Panc1 (cell line): ENCODE results near the gene MON1A. TPM values are rescaled to one million over a fixed set of nuclear protein-coding genes. Genes with fewer than 3 reads are reported as not detected.

ENCODE experiments used
- ATAC-seq: fragments of 200-7000 bp; cut with Tn5 transposase; 2 replicates; pipeline ENCODE4 v1.9.1; 2020; ENCODE audit warnings: mild to moderate bottlenecking, moderate library complexity
- BruUV-seq: library from RNA; stranded (reverse); fragments of 400-500 nt; replicated peaks from 2 replicates; lab custom pipeline; 2021; lab: Mats Ljungman, UMichigan
- CTCF ChIA-PET: fragments of 300-600 bp; sonication (Branson Sonifier 250); formaldehyde crosslinking; loops from one replicate; lab custom pipeline; 2022; ENCODE audit warnings: antibody characterized with exemption; lab: Charles Lee
- POLR2A ChIA-PET: fragments of 300-600 bp; sonication (Branson Sonifier 250); formaldehyde crosslinking; loops from one replicate; lab custom pipeline; 2022; ENCODE audit warnings: antibody characterized with exemption; lab: Charles Lee
- DNase-seq: peaks from one replicate; pipeline ENCODE4 v3.0.0-alpha.2; 2010; ENCODE audit warnings: low read depth, low spot score
- H3K27ac ChIP-seq: 2 replicates; pipeline ENCODE4 v1.5.1; 2011; ENCODE audit warnings: mild to moderate bottlenecking, low read length, inconsistent platforms
- H3K27me3 ChIP-seq: fragments of 200-500 bp; sonication (Bioruptor generic); 2 replicates; pipeline ENCODE4 v1.6.0; 2014; ENCODE audit warnings: low read length, inconsistent platforms; ENCODE audit not compliant: control insufficient read depth, insufficient read depth
- H3K36me3 ChIP-seq: fragments of 200-500 bp; sonication (Bioruptor generic); 2 replicates; pipeline ENCODE4 v1.5.1; 2014; ENCODE audit warnings: inconsistent platforms, mild to moderate bottlenecking, low read length, moderate library complexity; ENCODE audit not compliant: control insufficient read depth, insufficient read depth
- H3K4me1 ChIP-seq: 2 replicates; pipeline ENCODE4 v1.5.1; 2011; ENCODE audit warnings: inconsistent platforms, mild to moderate bottlenecking, low read length, moderate library complexity; ENCODE audit not compliant: control insufficient read depth, insufficient read depth
- H3K4me3 ChIP-seq, 2 experiments: 2 replicates each; pipeline ENCODE4 v1.5.1; 2011 to 2012; ENCODE audit warnings: low read depth in 2 of 2, low read length in 2 of 2, mild to moderate bottlenecking in 2 of 2, inconsistent platforms in 1 of 2, moderate library complexity in 1 of 2
- H3K9me3 ChIP-seq: fragments of 200-500 bp; sonication (Bioruptor generic); 2 replicates; pipeline ENCODE4 v1.5.1; 2014; ENCODE audit warnings: low read depth, mild to moderate bottlenecking, inconsistent platforms, low read length, moderate library complexity; ENCODE audit not compliant: control insufficient read depth, insufficient read depth
- POLR2AphosphoS5 ChIP-seq: IDR thresholded peaks from 2 replicates; pipeline ENCODE4 v1.6.1; 2012; ENCODE audit warnings: mild to moderate bottlenecking, low read depth, low read length, moderate library complexity
- SIN3A ChIP-seq: IDR thresholded peaks from 2 replicates; pipeline ENCODE4 v1.6.1; 2012; ENCODE audit warnings: low read depth, mild to moderate bottlenecking, low read length, moderate library complexity, borderline replicate concordance; ENCODE audit not compliant: insufficient read depth
- TCF7L2 ChIP-seq: IDR thresholded peaks from 2 replicates; pipeline ENCODE4 v1.6.1; 2011; ENCODE audit warnings: mild to moderate bottlenecking, low read depth, low read length, inconsistent platforms
- in situ Hi-C: cut with HindIII; loops from 2 replicates; pipeline ENCODE4 v1.10.0; 2016; ENCODE audit warnings: low sequenced_read_pairs, low pct_unique_long_range_greater_than_20kb
- intact Hi-C: fragments of 100-400 bp; cut with micrococcal nuclease; formaldehyde crosslinking; loops from one replicate; pipeline ENCODE4 v1.10.0; 2022; ENCODE audit not compliant: unreplicated experiment
- total RNA-seq: library from RNA; stranded (reverse); gene quantifications from one replicate; pipeline ENCODE4 v1.2.1, GENCODE V29; 2021; ENCODE audit not compliant: unreplicated experiment
- TF ChIP-seq, protein P1 (sequence below): fragments of 450-650 bp; IDR thresholded peaks from 2 replicates; pipeline ENCODE4 v1.5.1; 2017; ENCODE audit warnings: mild to moderate bottlenecking
- TF ChIP-seq, protein P2 (sequence below), 2 experiments: IDR thresholded peaks; 2 replicates each; pipeline ENCODE4 v1.6.1; 2011 to 2012; ENCODE audit warnings: low read depth in 2 of 2, control low read depth in 1 of 2, low read length in 1 of 2, mild to moderate bottlenecking in 1 of 2, moderate library complexity in 1 of 2; ENCODE audit not compliant: insufficient read depth in 1 of 2

MON1A gene
- total RNA-seq, 1 experiment from 2014 or later = 12.9 TPM

DNA sequence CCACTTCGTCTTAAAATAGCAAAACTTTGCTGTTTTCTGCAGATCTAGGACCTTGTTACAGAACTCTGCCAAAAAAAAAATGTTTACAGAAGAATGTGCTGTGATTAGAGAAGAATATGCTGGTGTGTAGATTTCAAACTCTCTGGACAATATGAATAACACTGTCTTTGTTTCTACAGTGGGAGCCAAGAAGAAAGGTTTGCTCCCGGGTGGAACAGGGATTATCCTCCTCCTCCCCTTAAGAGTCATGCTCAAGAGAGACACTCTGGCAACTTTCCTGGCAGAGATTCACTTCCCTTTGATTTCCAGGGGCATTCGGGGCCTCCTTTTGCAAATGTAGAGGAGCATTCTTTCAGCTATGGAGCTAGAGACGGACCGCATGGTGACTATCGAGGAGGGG, 37.7 kb upstream of the MON1A start:
- ATAC-seq (no peak), DNase-seq (no peak)
- Histone ChIP-seq H3K27ac (no peak overlapping the region), H3K4me1 (no peaks in the 10 kb centered on the region), H3K27me3 (no peaks in the 10 kb centered on the region), H3K4me3 (no peak overlapping the region), H3K9me3 (no peaks in the 10 kb centered on the region), H3K36me3 (peaks cover 4% of the 10 kb centered on the region)
- ChIA-PET POLR2A (no interaction called here), CTCF (no interaction called here)
- in situ Hi-C loops = no loop called here
- no TSS peak for BruUV-seq
- TF ChIP-seq TCF7L2 = no peak
- no peak for TF ChIP-seq SIN3A
- TF ChIP-seq, protein P1, sequence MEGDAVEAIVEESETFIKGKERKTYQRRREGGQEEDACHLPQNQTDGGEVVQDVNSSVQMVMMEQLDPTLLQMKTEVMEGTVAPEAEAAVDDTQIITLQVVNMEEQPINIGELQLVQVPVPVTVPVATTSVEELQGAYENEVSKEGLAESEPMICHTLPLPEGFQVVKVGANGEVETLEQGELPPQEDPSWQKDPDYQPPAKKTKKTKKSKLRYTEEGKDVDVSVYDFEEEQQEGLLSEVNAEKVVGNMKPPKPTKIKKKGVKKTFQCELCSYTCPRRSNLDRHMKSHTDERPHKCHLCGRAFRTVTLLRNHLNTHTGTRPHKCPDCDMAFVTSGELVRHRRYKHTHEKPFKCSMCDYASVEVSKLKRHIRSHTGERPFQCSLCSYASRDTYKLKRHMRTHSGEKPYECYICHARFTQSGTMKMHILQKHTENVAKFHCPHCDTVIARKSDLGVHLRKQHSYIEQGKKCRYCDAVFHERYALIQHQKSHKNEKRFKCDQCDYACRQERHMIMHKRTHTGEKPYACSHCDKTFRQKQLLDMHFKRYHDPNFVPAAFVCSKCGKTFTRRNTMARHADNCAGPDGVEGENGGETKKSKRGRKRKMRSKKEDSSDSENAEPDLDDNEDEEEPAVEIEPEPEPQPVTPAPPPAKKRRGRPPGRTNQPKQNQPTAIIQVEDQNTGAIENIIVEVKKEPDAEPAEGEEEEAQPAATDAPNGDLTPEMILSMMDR = no peak
- intact Hi-C loops = no loop called here

DNA sequence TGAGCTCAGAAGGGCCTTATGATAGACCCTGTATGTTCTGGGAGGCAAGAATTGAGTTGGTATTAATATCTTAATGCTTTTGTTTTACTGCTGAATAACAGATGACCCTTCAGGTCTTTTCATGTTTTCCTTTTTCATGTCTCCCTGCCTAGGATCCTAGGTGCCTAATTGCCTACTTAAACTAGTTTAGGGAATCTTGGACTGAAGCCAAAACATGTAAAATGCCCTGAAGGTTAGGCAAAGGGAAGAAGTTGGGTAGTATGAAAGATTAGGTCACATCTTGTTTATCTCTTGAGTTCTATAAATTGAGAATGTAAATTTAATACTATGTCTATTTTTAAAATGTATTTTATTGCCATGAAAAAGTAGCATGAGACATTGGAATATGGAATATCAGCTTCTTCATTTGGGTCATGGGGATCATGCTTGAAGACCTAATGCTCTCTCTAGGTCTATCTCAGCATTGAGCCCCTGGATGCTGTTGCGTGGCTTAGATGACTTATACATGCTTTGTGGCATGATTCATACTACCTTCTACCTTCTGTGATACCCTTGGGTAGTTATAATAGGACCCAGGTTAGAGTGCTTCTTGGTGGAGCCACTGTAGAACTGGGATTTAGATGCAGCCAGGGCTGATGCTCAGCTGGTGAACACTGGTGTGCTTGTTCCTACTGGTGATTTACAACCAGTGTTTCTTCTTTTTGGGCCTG, 36.8 kb upstream of the MON1A start:
- H3K4me3 ChIP-seq = no peak overlapping the region
- ATAC-seq = no peak
- no peaks in the 10 kb centered on the region for H3K4me1 ChIP-seq
- H3K9me3 ChIP-seq = no peaks in the 10 kb centered on the region
- CTCF ChIA-PET = no interaction called here
- in situ Hi-C loops = no loop called here
- no peaks in the 10 kb centered on the region for H3K27me3 ChIP-seq
- no peak for TF ChIP-seq POLR2AphosphoS5
- TF ChIP-seq SIN3A = no peak
- TF ChIP-seq, protein P2, sequence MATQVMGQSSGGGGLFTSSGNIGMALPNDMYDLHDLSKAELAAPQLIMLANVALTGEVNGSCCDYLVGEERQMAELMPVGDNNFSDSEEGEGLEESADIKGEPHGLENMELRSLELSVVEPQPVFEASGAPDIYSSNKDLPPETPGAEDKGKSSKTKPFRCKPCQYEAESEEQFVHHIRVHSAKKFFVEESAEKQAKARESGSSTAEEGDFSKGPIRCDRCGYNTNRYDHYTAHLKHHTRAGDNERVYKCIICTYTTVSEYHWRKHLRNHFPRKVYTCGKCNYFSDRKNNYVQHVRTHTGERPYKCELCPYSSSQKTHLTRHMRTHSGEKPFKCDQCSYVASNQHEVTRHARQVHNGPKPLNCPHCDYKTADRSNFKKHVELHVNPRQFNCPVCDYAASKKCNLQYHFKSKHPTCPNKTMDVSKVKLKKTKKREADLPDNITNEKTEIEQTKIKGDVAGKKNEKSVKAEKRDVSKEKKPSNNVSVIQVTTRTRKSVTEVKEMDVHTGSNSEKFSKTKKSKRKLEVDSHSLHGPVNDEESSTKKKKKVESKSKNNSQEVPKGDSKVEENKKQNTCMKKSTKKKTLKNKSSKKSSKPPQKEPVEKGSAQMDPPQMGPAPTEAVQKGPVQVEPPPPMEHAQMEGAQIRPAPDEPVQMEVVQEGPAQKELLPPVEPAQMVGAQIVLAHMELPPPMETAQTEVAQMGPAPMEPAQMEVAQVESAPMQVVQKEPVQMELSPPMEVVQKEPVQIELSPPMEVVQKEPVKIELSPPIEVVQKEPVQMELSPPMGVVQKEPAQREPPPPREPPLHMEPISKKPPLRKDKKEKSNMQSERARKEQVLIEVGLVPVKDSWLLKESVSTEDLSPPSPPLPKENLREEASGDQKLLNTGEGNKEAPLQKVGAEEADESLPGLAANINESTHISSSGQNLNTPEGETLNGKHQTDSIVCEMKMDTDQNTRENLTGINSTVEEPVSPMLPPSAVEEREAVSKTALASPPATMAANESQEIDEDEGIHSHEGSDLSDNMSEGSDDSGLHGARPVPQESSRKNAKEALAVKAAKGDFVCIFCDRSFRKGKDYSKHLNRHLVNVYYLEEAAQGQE (IDR thresholded peaks at IDR 0.05; ENCODE audit: insufficient read depth in 1 of 2, low read depth in 2 of 2, low read length in 1 of 2) = no peak
- TF ChIP-seq TCF7L2 = no peak
- TF ChIP-seq, protein P1 = no peak
- H3K36me3 ChIP-seq = no peaks in the 10 kb centered on the region; the same call in 1 of the 2 replicates
- intact Hi-C loops = no loop called here
- no peak for DNase-seq
- no TSS peak for BruUV-seq
- H3K27ac ChIP-seq = no peak overlapping the region
- POLR2A ChIA-PET = no interaction called here
